Memory B cell (primary cell): ENCODE results near the gene ANO2.

ENCODE experiments used
- ATAC-seq: fragments of 150-1000 bp; cut with Tn5 transposase; 2 replicates; pipeline ENCODE4 v1.10.0; 2021; ENCODE audit warnings: low read depth, mild to moderate bottlenecking, moderate library complexity
- DNase-seq, 2 donors: peaks; one replicate each; pipeline ENCODE4 v3.0.0; 2022; ENCODE audit warnings: low spot score in 2 of 2
- H3K27ac Mint-ChIP-seq: one replicate; pipeline ENCODE4 v1.8.0; 2022; ENCODE audit warnings: mild to moderate bottlenecking, moderate library complexity, mixed read lengths
- H3K27me3 Mint-ChIP-seq: one replicate; pipeline ENCODE4 v1.8.0; 2022; ENCODE audit warnings: mixed read lengths
- H3K36me3 Mint-ChIP-seq: one replicate; pipeline ENCODE4 v1.8.0; 2022; ENCODE audit warnings: mild to moderate bottlenecking, mixed read lengths
- H3K4me1 Mint-ChIP-seq: one replicate; pipeline ENCODE4 v1.8.0; 2022; ENCODE audit warnings: mixed read lengths
- H3K4me3 Mint-ChIP-seq: one replicate; pipeline ENCODE4 v1.8.0; 2022; ENCODE audit warnings: mild to moderate bottlenecking, moderate library complexity, mixed read lengths
- H3K9me3 Mint-ChIP-seq: one replicate; pipeline ENCODE4 v1.8.0; 2022; ENCODE audit warnings: mixed read lengths

The ANO2 gene

GRCh38 chr12:5514016-5514415, 431.0 kb downstream of the ANO2 start:
- Mint-ChIP-seq H3K4me1 (no peaks in the 10 kb centered on the region), H3K27ac (no peak overlapping the region), H3K9me3 (no peaks in the 10 kb centered on the region), H3K4me3 (no peak overlapping the region), H3K36me3 (no peaks in the 10 kb centered on the region), H3K27me3 (peaks cover 6% of the 10 kb centered on the region)
- DNase-seq (no peak), ATAC-seq (no peak)

GRCh38 chr12:5513406-5513805, 431.7 kb downstream of the ANO2 start:
- Mint-ChIP-seq H3K4me3 (no peak overlapping the region), H3K4me1 (no peaks in the 10 kb centered on the region), H3K9me3 (no peaks in the 10 kb centered on the region), H3K27ac (no peak overlapping the region), H3K36me3 (no peaks in the 10 kb centered on the region), H3K27me3 (peaks cover 6% of the 10 kb centered on the region)
- no peak for DNase-seq
- ATAC-seq, result no peak
